HepG2 (cell line): Measurements from ENCODE around the gene KIF27. TPM values are rescaled to one million over a fixed set of nuclear protein-coding genes. Genes with fewer than 3 reads are reported as not detected.

Experiments used
- CEBPB ChIP-seq: IDR thresholded peaks from 2 replicates; pipeline ENCODE4 v1.6.1; 2011; ENCODE audit warnings: low read depth, low read length, improper control_type of control experiment, borderline replicate concordance
- DPF2 ChIP-seq: sonication (generic); formaldehyde crosslinking; IDR thresholded peaks from 2 replicates; pipeline ENCODE4 v1.4.0; 2020; ENCODE audit warnings: mild to moderate bottlenecking, low read depth, missing genetic modification reagents, borderline replicate concordance
- FOXJ3 ChIP-seq: sonication (generic); formaldehyde crosslinking; IDR thresholded peaks from 2 replicates; pipeline ENCODE4 v1.4.0; 2020; ENCODE audit warnings: missing genetic modification reagents, mild to moderate bottlenecking, borderline replicate concordance
- GATAD1 ChIP-seq: IDR thresholded peaks from 2 replicates; pipeline ENCODE4 v1.6.1; 2016; ENCODE audit warnings: missing genetic modification reagents, missing compliant biosample characterization
- HNRNPUL1 ChIP-seq: fragments of 200-400 bp; formaldehyde crosslinking; IDR thresholded peaks from 2 replicates; pipeline ENCODE4 v1.6.1; 2017; ENCODE audit warnings: low read depth, mild to moderate bottlenecking, low read length, moderate library complexity
- MAFK ChIP-seq, 2 experiments: IDR thresholded peaks in 1 of 2; conservative IDR thresholded peaks in 1 of 2; 2 replicates each; pipeline ENCODE4 v1.6.1; 2011; ENCODE audit warnings: improper control_type of control experiment in 2 of 2, low read length in 2 of 2
- MXI1 ChIP-seq: IDR thresholded peaks from 3 replicates; pipeline ENCODE4 v1.6.1; 2012; ENCODE audit warnings: low read depth, low read length, inconsistent platforms, borderline replicate concordance
- NONO ChIP-seq, 2 experiments: fragments of 450-650 bp in 1 of 2; sonication (generic) in 1 of 2; formaldehyde crosslinking in 1 of 2; IDR thresholded peaks in 1 of 2; conservative IDR thresholded peaks in 1 of 2; 2 replicates each; pipeline versions ENCODE4 v1.6.1 to v1.8.0; 2017 to 2022; ENCODE audit warnings: mild to moderate bottlenecking in 1 of 2, missing genetic modification reagents in 1 of 2, moderate library complexity in 1 of 2
- PHF8 ChIP-seq: sonication (generic); formaldehyde crosslinking; IDR thresholded peaks from 2 replicates; pipeline ENCODE4 v1.5.0; 2020; ENCODE audit warnings: missing genetic modification reagents
- PITX1 ChIP-seq: sonication (generic); formaldehyde crosslinking; IDR thresholded peaks from 2 replicates; pipeline ENCODE4 v1.5.1; 2020; ENCODE audit warnings: mild to moderate bottlenecking, missing genetic modification reagents
- STAG1 ChIP-seq: sonication (generic); formaldehyde crosslinking; IDR thresholded peaks from 2 replicates; pipeline ENCODE4 v1.4.0; 2020; ENCODE audit warnings: missing genetic modification reagents
- ZNF207 ChIP-seq: fragments of 450-650 bp; IDR thresholded peaks from 2 replicates; pipeline ENCODE4 v1.6.1; 2016; ENCODE audit warnings: antibody characterized with exemption, borderline replicate concordance
- ZNF33B ChIP-seq: sonication (generic); formaldehyde crosslinking; IDR thresholded peaks from 2 replicates; pipeline ENCODE4 v1.5.1; 2020; ENCODE audit warnings: mild to moderate bottlenecking, missing genetic modification reagents
- ZNF598 ChIP-seq: sonication (generic); formaldehyde crosslinking; IDR thresholded peaks from 2 replicates; pipeline ENCODE4 v1.5.1; 2020; ENCODE audit warnings: mild to moderate bottlenecking, missing genetic modification reagents, borderline replicate concordance
- polyA plus RNA-seq, 8 experiments: library from polyadenylated mRNA; depleted of rRNA in 3 of 8; stranded (reverse) in 7 of 8; unstranded in 1 of 8; fragments of >200 nt; fragmentation: Illumina TruSeq in 4 of 8; extraction: Trizol in 4 of 8; gene quantifications; 2 replicates each; pipeline versions ENCODE4 v1.2.1 to v1.2.3, GENCODE V29; 2011 to 2016; ENCODE audit warnings: low read depth in 4 of 8, missing spikeins in 1 of 8, mixed read lengths in 1 of 8; ENCODE audit not compliant: insufficient read depth in 1 of 8
- total RNA-seq, 5 experiments: library from RNA; depleted of rRNA; stranded (reverse); fragments of >200 nt; fragmentation: Illumina TruSeq; extraction: Trizol; gene quantifications; 2 replicates each; pipeline ENCODE4 v1.2.3, GENCODE V29; 2016; ENCODE audit warnings: low read depth in 1 of 5
- TF ChIP-seq, protein P1 (sequence below): sonication (generic); formaldehyde crosslinking; IDR thresholded peaks from 2 replicates; pipeline ENCODE4 v1.4.0; 2020; ENCODE audit warnings: mild to moderate bottlenecking, missing genetic modification reagents
- TF ChIP-seq, protein P2 (sequence below): sonication (generic); formaldehyde crosslinking; IDR thresholded peaks from 2 replicates; pipeline ENCODE4 v1.8.0; 2022; ENCODE audit warnings: missing genetic modification reagents, low read depth, mild to moderate bottlenecking, borderline replicate concordance
- TF ChIP-seq, protein P3 (sequence below): sonication (generic); formaldehyde crosslinking; conservative IDR thresholded peaks from 2 replicates; pipeline ENCODE4 v1.8.0; 2022; ENCODE audit warnings: mild to moderate bottlenecking, moderate library complexity, missing genetic modification reagents
- TF ChIP-seq, protein P4 (sequence below): sonication (generic); formaldehyde crosslinking; IDR thresholded peaks from 2 replicates; pipeline ENCODE4 v1.9.0; 2021; ENCODE audit warnings: missing genetic modification reagents, mild to moderate bottlenecking, borderline replicate concordance
- TF ChIP-seq, protein P5 (sequence below): IDR thresholded peaks from 2 replicates; pipeline ENCODE4 v1.6.1; 2016; ENCODE audit warnings: missing genetic modification reagents, missing compliant biosample characterization

Gene KIF27
- total and polyA plus RNA-seq, 2 of the 13 experiments (the other 11 are each of a cell fraction or from before 2014, with no cell fraction given) = 0.95 to 4.1 TPM

DNA sequence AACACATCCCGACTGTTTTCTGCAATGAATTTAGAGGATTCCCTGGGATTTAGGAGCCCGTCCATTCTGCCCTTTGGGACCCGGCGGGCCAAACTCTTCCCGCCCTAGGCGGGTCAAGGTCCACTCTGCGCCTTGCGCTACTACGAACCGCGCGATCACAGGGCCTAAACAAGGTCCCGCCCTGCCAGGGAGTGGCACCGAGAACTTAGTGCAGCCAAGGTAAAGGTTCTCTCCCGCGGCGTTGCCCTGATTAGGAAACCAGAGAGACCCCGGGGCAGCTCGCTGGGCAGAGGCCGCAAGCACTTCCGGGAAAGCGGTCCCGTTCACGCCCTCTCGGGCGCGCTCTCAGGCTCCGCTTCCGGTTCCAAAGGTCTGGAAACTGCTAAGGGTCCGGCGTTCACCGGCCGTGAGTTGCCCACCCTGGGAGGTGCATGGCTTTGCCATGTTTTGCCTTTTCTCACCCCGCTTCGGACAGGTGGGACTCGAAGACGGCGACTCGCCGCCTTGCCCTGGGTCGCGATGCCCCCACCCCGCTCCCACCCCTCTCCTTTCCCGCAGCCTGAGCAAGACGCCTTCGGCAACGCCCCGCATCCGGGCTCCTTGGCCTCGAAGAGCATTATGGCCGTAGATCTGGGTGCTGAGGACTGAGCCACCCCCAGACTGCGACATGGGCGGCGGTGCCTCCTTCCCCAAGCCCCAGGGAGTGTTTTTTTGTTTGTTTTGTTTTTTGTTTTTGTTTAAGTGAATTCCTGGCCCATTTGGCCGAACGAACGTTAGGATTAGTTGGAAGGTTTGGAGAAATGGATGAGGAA is 35.4 kb upstream of the KIF27 start (continued):
- TF ChIP-seq, protein P1, sequence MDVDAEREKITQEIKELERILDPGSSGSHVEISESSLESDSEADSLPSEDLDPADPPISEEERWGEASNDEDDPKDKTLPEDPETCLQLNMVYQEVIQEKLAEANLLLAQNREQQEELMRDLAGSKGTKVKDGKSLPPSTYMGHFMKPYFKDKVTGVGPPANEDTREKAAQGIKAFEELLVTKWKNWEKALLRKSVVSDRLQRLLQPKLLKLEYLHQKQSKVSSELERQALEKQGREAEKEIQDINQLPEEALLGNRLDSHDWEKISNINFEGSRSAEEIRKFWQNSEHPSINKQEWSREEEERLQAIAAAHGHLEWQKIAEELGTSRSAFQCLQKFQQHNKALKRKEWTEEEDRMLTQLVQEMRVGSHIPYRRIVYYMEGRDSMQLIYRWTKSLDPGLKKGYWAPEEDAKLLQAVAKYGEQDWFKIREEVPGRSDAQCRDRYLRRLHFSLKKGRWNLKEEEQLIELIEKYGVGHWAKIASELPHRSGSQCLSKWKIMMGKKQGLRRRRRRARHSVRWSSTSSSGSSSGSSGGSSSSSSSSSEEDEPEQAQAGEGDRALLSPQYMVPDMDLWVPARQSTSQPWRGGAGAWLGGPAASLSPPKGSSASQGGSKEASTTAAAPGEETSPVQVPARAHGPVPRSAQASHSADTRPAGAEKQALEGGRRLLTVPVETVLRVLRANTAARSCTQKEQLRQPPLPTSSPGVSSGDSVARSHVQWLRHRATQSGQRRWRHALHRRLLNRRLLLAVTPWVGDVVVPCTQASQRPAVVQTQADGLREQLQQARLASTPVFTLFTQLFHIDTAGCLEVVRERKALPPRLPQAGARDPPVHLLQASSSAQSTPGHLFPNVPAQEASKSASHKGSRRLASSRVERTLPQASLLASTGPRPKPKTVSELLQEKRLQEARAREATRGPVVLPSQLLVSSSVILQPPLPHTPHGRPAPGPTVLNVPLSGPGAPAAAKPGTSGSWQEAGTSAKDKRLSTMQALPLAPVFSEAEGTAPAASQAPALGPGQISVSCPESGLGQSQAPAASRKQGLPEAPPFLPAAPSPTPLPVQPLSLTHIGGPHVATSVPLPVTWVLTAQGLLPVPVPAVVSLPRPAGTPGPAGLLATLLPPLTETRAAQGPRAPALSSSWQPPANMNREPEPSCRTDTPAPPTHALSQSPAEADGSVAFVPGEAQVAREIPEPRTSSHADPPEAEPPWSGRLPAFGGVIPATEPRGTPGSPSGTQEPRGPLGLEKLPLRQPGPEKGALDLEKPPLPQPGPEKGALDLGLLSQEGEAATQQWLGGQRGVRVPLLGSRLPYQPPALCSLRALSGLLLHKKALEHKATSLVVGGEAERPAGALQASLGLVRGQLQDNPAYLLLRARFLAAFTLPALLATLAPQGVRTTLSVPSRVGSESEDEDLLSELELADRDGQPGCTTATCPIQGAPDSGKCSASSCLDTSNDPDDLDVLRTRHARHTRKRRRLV (CRISPR knock-in tag) = 0 out of 2 replicates have a peak, but pooled peaks have one; percentile 48
- TF ChIP-seq PHF8 (CRISPR knock-in tag) = peak; percentile 98
- no peak for TF ChIP-seq DPF2
- TF ChIP-seq STAG1 (CRISPR knock-in tag) = no peak
- TF ChIP-seq MXI1 = peak; percentile 61; the same call in 1 of the 3 replicates
- peak; percentile 69 for TF ChIP-seq FOXJ3 (CRISPR knock-in tag)
- TF ChIP-seq ZNF207 = no peak
- TF ChIP-seq, protein P2, sequence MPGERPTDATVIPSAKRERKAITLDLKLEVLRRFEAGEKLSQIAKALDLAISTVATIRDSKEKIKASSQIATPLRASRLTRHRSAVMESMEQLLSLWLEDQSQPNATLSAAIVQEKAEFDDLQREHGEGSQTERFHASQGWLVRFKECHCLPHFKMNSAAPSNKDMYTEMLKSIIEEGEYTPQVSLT = 0 out of 2 replicates have a peak, but pooled peaks have one; percentile 70
- TF ChIP-seq HNRNPUL1 = no peak
- TF ChIP-seq, protein P3, sequence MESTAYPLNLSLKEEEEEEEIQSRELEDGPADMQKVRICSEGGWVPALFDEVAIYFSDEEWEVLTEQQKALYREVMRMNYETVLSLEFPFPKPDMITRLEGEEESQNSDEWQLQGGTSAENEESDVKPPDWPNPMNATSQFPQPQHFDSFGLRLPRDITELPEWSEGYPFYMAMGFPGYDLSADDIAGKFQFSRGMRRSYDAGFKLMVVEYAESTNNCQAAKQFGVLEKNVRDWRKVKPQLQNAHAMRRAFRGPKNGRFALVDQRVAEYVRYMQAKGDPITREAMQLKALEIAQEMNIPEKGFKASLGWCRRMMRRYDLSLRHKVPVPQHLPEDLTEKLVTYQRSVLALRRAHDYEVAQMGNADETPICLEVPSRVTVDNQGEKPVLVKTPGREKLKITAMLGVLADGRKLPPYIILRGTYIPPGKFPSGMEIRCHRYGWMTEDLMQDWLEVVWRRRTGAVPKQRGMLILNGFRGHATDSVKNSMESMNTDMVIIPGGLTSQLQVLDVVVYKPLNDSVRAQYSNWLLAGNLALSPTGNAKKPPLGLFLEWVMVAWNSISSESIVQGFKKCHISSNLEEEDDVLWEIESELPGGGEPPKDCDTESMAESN = peak; percentile 71; the same call in 1 of the 2 replicates
- peak; percentile 43; the same call in 1 of the 2 replicates for TF ChIP-seq CEBPB
- TF ChIP-seq ZNF598 (CRISPR knock-in tag) = peak; percentile 48; the same call in 1 of the 2 replicates
- TF ChIP-seq, protein P4, sequence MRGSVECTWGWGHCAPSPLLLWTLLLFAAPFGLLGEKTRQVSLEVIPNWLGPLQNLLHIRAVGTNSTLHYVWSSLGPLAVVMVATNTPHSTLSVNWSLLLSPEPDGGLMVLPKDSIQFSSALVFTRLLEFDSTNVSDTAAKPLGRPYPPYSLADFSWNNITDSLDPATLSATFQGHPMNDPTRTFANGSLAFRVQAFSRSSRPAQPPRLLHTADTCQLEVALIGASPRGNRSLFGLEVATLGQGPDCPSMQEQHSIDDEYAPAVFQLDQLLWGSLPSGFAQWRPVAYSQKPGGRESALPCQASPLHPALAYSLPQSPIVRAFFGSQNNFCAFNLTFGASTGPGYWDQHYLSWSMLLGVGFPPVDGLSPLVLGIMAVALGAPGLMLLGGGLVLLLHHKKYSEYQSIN (CRISPR knock-in tag) = no peak
- TF ChIP-seq PITX1 (CRISPR knock-in tag) = peak; percentile 78
- TF ChIP-seq GATAD1 (CRISPR knock-in tag) = peak; percentile 75
- peak; percentile 87 for TF ChIP-seq ZNF33B (CRISPR knock-in tag)
- TF ChIP-seq, protein P5, sequence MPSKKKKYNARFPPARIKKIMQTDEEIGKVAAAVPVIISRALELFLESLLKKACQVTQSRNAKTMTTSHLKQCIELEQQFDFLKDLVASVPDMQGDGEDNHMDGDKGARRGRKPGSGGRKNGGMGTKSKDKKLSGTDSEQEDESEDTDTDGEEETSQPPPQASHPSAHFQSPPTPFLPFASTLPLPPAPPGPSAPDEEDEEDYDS = peak; percentile 76; the same call in 1 of the 2 replicates
- TF ChIP-seq NONO (IDR thresholded peaks at IDR 0.05) = no peak
- peak; percentile 96 for TF ChIP-seq NONO (CRISPR knock-in tag; conservative IDR thresholded peaks at IDR 0.05)
- no peak for TF ChIP-seq MAFK (conservative IDR thresholded peaks at IDR 0.05 in 1 of 2, IDR thresholded peaks at IDR 0.05 in 1 of 2; ENCODE audit: low read length in 2 of 2)
